ENCODE data around the gene SNCAIP. TPM values are rescaled to one million over a fixed set of nuclear protein-coding genes. Genes with fewer than 3 reads are reported as not detected.

SNCAIP gene
- polyA plus RNA-seq, 1 experiment: 12.3 TPM

- DNase-seq (ENCODE audit: low read depth, low spot score): no peak
- no peaks in the 10 kb centered on the region for H3K27me3 ChIP-seq (ENCODE audit: control insufficient read depth, insufficient read depth, low read length)
- TF ChIP-seq, protein P1, sequence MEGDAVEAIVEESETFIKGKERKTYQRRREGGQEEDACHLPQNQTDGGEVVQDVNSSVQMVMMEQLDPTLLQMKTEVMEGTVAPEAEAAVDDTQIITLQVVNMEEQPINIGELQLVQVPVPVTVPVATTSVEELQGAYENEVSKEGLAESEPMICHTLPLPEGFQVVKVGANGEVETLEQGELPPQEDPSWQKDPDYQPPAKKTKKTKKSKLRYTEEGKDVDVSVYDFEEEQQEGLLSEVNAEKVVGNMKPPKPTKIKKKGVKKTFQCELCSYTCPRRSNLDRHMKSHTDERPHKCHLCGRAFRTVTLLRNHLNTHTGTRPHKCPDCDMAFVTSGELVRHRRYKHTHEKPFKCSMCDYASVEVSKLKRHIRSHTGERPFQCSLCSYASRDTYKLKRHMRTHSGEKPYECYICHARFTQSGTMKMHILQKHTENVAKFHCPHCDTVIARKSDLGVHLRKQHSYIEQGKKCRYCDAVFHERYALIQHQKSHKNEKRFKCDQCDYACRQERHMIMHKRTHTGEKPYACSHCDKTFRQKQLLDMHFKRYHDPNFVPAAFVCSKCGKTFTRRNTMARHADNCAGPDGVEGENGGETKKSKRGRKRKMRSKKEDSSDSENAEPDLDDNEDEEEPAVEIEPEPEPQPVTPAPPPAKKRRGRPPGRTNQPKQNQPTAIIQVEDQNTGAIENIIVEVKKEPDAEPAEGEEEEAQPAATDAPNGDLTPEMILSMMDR (IDR thresholded peaks at IDR 0.05; ENCODE audit: low read depth, low read length): no peak
- H3K4me3 ChIP-seq (ENCODE audit: low read depth, low read length): no peak overlapping the region
- ChIA-PET POLR2A (interaction anchor here (0.6 kb wide), 1 partner anchor 19 kb away, joined by 6 read pairs; no protein-coding TSS in a partner anchor), CTCF (interaction anchor here (1.1 kb wide), 1 partner anchor 371 kb away, joined by 3 read pairs; no protein-coding TSS in a partner anchor)
- H3K9me3 ChIP-seq (ENCODE audit: control insufficient read depth, insufficient read depth, low read length): no peaks in the 10 kb centered on the region
- no peak overlapping the region for H3K27ac ChIP-seq (ENCODE audit: low read depth, low read length)
Observed at GRCh38 chr5:122332599-122333555, 20.8 kb downstream of the SNCAIP start.

- H3K27me3 ChIP-seq (ENCODE audit: control insufficient read depth, insufficient read depth, low read length): no peaks in the 10 kb centered on the region
- no peaks in the 10 kb centered on the region for H3K9me3 ChIP-seq (ENCODE audit: control insufficient read depth, insufficient read depth, low read length)
- no peak for DNase-seq (ENCODE audit: low read depth, low spot score)
- no peak overlapping the region for H3K4me3 ChIP-seq (ENCODE audit: low read depth, low read length)
- CTCF ChIA-PET: interaction anchor here (1.1 kb wide), 1 partner anchor 370 kb away, joined by 3 read pairs; no protein-coding TSS in a partner anchor
- POLR2A ChIA-PET: no interaction called here
- TF ChIP-seq, protein P1 (IDR thresholded peaks at IDR 0.05; ENCODE audit: low read depth, low read length): no peak
- no peak overlapping the region for H3K27ac ChIP-seq (ENCODE audit: low read depth, low read length)
Observed at GRCh38 chr5:122333564-122333963, 21.5 kb downstream of the SNCAIP start.

DNA sequence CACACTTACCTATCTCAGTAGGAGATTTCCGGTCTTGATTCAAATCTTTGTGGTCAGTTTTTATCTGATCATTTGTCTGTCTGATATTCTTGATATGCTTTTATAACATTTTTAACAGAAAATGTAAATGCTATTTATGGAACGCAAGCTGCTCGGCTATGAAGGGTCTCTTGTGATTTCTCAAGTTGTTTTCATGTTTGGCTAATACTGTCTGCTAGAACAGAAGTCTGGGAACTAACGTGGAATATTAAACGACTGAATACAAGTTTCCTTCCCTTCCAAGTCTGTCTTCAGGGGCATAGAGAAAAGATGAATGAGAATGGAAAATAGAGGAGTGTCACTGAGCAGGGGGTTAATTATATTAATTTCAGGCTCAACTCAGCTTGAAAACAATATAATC, 27.6 kb downstream of the SNCAIP start:
- DNase-seq (ENCODE audit: low read depth, low spot score): no peak
- Histone ChIP-seq H3K9me3 (ENCODE audit: control insufficient read depth, insufficient read depth, low read length) (no peaks in the 10 kb centered on the region), H3K27me3 (ENCODE audit: control insufficient read depth, insufficient read depth, low read length) (no peaks in the 10 kb centered on the region), H3K4me3 (ENCODE audit: low read depth, low read length) (no peak overlapping the region), H3K27ac (ENCODE audit: low read depth, low read length) (no peak overlapping the region)
- CTCF ChIA-PET: no interaction called here
- POLR2A ChIA-PET: no interaction called here
- TF ChIP-seq, protein P1 (IDR thresholded peaks at IDR 0.05; ENCODE audit: low read depth, low read length): no peak

DNA sequence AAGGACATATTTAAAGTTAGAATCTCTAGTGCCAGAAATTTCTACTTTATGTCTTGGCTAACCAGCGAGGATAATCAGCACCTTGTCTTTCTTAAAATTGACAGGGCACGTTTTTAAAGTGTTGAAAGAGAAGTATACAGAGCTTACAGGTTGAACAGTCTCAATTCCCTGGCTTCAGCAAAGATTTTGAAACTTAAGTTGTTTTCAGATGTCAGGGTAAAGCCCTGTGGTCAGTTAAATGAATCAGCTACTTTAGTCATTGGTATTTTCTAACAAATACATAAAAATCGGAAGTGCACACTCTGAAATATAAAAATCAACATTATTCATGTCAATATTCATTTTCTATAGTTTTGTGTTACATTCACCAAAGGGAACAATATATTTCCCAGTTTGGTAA, 29.1 kb downstream of the SNCAIP start:
- POLR2A ChIA-PET: no interaction called here
- CTCF ChIA-PET: interaction anchor here (0.7 kb wide), 1 partner anchor 145 kb away, joined by 3 read pairs; no protein-coding TSS in a partner anchor
- Histone ChIP-seq H3K4me3 (ENCODE audit: low read depth, low read length) (no peak overlapping the region), H3K27me3 (ENCODE audit: control insufficient read depth, insufficient read depth, low read length) (no peaks in the 10 kb centered on the region), H3K27ac (ENCODE audit: low read depth, low read length) (no peak overlapping the region), H3K9me3 (ENCODE audit: control insufficient read depth, insufficient read depth, low read length) (no peaks in the 10 kb centered on the region)
- no peak for DNase-seq (ENCODE audit: low read depth, low spot score)
- TF ChIP-seq, protein P1 (IDR thresholded peaks at IDR 0.05; ENCODE audit: low read depth, low read length): no peak

DNA sequence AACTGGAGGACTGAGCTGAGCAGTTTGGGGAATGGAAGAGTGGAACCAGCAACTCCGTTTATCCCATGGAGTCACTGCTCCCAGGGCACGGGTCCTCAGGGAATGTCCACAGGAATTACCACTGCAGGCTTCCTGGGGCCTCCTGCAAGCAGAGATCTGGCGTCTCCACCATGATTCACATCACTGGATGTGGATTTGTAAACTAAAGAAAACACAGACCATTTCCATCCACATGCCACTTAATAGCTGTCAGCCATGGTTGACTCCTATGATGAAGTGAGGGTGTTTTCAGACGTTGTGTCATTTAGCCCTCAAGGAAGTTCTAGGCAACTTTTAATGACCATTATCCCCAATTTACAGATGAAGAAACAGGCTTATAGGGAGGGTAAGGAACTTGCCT, 30.2 kb downstream of the SNCAIP start:
- DNase-seq (ENCODE audit: low read depth, low spot score): no peak
- TF ChIP-seq, protein P1 (IDR thresholded peaks at IDR 0.05; ENCODE audit: low read depth, low read length): no peak
- Histone ChIP-seq H3K4me3 (ENCODE audit: low read depth, low read length) (no peak overlapping the region), H3K27ac (ENCODE audit: low read depth, low read length) (no peak overlapping the region), H3K27me3 (ENCODE audit: control insufficient read depth, insufficient read depth, low read length) (no peaks in the 10 kb centered on the region), H3K9me3 (ENCODE audit: control insufficient read depth, insufficient read depth, low read length) (no peaks in the 10 kb centered on the region)
- ChIA-PET CTCF (interaction anchor here (1.2 kb wide), 1 partner anchor 146 kb away, joined by 3 read pairs; no protein-coding TSS in a partner anchor), POLR2A (no interaction called here)
